GM10847 (cell line): Measurements from ENCODE around the gene DOK6.

ENCODE experiments used
- POLR2A ChIP-seq: IDR thresholded peaks from 2 replicates; pipeline ENCODE4 v1.6.1; 2011; ENCODE audit not compliant: insufficient read length; ENCODE audit errors: extremely low read depth

DOK6 gene

DNA sequence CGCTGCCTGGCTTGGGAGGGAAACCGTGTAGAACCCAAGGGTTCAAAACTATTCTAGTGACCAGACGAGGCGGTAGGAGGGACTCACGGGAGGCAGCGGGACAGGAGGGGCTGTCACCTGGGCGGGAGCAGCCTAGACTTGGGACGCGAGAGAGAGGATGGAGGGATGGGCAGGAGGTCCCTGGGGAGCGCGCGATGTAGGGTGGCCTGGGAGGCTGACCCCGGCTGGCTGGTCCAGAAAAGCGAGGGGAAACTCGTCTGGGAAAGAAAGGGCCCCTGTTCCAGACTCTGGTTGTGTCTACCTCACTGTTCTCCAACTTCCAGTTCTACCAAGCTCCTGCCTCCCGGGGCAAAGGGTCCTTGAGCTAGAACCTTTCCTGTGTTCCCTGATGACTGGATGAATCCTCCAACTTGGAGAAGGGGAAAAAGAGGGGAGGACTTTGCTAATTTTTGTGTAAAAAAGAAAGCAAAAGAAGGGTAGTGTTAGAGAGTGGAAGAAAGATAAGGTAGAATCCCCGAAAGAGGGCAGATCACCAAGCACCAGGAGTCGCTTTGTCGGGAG is 1.4 kb downstream of the DOK6 start:
- TF ChIP-seq POLR2A, result no peak

DNA sequence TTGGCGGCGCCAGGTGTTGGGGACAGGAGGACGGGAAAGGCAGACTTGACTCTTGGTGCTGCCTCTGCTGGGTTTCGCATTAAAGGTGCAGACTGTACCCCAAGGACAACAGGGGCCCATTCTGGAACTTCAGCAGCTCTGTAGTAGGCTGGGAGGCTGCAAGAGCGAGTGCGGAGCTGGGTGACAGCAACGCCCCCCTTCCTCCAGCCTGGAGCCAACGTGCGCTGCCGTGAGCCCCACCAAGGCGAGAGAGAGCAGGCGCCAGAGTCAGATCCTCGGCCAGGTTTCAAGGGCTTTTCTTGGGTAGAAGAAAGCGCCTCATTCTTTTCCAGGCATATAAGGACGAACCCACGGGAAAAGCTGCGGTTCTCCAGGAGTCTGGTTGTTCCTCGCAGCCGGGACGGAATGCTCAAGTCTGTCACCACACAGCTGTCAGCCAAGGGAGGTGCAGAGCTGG is 1.9 kb downstream of the DOK6 start:
- TF ChIP-seq POLR2A, result no peak

DNA sequence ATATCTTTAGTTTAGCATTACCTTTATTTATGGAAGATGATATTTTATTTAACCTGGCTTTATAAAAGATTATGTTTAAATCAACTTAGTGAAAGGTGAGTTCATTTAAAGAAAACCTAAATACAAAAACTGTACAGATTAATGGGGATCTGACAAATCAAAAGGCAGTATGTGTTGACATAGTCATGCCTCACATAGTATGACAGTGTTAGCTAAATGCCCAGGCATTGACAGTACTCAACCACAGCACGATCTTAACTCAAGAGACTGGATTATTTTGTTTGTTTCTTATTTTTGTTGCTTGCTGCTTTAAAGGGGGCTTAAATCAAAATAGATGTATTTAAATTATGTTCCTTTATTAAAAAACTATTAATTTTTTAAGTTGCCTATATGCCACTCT is 7.8 kb downstream of the DOK6 start:
- no peak for TF ChIP-seq POLR2A

DNA sequence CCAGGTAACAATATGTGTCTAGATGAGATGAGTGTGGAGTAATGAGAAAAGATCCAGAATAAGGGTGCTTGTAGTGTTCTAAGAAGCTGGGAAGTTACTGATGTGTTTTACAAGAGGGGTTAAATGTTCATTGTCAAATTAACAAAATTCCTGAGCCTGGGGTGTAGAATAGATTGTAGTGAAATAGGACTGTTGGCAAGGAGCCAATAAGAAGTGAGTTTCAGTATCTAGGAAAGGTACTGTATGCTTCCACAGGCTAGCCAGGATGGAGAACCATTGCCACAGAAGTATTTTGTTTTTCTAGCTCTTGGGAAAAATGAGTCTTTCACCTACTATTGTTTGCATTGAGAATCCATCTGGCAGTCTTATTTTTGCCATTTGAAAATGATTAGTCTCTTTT is 10.5 kb downstream of the DOK6 start:
- no peak for TF ChIP-seq POLR2A

DNA sequence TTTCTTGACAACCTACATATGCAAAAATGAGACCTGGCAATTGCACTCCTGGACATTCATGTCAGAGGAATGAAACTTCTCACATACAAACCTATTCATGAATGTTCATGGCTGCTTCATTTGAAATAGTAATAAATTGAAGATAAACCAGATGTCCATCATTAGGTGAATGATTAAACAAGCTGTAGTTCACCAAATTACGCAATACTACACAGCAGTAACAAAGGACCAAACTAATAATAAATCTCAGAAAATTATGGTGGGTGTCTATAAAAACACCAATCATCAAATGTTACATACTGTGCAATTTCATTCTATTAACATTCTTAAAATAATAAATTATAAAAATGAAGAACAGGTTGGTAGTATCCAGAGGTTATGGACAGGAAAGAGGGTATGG is 13.5 kb downstream of the DOK6 start:
- TF ChIP-seq POLR2A, result no peak

DNA sequence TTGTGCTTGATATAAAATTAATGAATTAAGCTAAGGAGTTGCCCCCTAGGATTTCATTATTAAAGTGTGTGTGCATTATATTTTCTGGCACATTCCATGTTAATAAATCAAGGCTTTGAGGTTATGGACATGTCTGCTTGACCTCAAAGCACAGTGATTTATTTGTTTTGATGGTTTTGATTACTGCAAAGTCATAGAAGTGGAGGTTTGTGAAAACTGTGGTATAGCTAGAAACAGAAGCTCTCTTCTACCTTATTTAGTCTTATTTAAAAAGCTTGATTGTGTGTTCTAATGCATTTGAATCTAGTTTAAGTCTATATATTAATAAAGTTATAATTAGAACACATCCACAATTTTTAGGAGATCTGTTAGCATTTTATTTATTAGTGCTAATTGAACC is 32.2 kb downstream of the DOK6 start:
- TF ChIP-seq POLR2A, result no peak

DNA sequence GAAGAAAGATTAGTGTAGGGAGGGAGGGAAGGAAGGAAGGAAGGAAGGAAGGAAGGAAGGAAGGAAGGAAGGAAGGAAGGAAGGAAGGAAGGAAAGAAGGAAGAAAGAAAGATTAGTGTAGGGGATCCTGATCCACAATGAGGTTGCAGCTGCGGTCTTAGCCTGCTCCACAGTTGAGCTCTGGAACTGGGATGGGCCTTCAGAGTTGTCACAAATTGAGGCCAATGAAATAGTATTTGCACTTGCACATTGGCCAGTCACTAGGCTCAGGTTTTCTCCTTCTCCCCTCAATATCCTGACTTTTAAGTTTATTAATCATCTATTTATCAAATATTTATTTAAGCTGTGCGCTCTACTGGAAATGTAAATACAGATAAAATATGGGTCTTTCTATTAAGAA is 34.3 kb downstream of the DOK6 start:
- no peak for TF ChIP-seq POLR2A

DNA sequence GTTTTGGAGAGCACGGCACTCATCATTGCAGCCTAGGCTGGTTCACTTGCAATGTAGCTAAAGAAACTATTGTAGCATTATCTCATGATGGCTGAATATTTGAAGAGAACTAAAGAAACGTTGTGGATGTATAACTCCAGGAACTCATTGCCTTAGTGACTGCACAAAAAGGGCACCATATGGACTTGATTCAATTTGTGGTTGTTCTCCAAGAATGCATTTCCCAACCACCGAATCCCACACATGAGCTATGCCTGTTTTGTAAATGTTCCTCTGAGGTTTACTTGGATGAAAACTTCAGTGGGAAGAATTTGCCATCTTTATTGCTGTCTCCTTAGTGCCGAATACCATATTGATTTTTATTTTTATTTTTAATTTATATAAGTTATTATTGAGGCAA is 43.5 kb downstream of the DOK6 start:
- TF ChIP-seq POLR2A, result no peak

DNA sequence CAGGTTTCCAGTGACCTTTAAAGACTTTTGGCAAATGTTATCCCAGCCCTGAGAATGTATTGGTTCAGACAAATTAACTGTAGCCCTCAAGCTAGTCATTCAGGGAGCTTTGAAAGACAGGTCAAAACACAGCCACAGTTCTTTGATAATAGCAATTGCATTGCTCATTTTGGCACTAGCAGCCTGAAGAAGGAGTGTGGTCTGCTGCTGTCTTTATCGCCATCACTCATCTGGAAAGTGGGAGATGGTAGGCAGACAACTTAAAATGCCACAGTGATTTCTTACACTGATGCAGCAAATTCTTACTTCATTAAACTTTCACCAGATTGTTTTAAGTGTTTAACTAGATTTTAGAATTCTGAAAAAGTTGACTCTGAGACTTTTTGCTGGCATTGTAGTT is 47.2 kb downstream of the DOK6 start:
- no peak for TF ChIP-seq POLR2A

DNA sequence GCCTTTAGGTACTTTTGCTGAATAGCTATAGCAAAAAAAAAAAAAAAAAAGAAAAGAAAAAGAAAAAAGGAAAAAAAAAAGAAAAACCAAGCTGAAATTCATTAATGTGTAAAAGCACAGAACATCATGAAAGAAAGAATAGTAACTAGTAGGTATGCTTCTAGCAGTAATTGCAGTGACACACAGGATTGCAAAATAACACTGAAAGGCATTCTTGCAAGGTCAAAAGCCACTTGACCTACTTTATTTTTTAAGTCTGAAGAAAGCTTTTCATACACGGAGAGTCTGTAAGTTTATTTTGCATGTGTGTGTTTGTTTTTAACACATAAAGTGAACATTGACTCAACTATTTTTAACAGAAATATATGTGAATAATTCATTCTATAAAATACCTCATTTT is 54.4 kb downstream of the DOK6 start:
- TF ChIP-seq POLR2A, result no peak

DNA sequence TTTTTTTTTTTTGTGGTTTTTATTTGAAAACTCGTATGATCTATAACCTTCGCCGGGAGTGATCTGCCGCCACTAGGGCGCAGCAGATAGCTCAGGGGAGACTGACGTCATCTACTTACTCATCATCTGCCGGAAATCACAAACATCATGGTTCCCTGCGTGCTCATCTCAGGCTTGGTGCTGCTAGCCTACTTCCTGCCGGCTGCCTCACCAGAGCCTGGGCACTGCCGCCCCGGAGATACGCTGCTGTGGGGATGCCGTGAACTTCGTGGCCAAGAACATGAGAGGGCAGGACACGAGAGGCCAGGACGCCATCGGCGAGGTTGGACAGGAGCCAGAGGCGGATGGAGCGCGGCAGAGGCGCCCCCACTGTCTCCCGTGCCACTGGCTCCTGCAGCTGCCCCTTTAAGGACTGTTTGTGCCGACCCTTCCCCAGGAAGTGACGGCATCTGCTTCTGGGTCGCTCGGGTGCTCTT is 68.8 kb downstream of the DOK6 start:
- TF ChIP-seq POLR2A, result no peak

DNA sequence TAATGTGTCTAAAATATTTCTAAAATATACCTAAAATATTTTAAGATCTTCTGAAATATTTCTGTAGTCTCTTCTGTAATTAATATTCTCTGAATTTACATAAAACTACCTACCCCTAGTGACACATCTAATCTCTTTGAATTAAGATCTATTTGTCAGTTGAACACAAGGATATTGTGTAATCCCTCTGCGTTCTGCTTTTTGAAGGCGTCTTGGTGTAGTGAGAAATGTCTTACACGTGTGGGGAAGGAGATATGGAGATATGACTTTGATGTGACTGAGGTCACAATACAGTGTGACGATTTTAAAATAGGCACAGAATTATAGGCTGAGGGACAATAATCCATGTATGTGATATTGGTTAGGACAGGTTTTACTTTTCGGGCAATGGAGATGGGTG is 79.8 kb downstream of the DOK6 start:
- TF ChIP-seq POLR2A, result no peak

DNA sequence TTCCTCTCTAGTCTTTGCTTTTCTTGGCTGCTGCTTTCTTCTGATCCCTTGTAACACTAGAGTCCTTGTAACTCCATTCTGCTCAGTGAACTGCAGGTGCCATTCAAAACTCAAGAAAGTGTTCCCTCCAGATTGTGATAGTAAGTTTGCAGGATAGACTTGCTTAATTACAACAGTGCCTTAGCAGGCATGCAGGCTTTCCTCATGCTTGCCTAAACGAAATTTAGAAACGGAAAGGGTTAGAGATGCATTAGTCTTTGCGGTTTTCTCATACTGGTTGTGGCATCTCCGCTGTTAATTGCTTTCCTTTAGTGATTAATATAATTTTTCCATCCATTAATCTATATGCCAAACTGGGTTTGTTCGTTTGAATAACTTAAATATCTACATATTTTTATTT is 82.9 kb downstream of the DOK6 start:
- no peak for TF ChIP-seq POLR2A

DNA sequence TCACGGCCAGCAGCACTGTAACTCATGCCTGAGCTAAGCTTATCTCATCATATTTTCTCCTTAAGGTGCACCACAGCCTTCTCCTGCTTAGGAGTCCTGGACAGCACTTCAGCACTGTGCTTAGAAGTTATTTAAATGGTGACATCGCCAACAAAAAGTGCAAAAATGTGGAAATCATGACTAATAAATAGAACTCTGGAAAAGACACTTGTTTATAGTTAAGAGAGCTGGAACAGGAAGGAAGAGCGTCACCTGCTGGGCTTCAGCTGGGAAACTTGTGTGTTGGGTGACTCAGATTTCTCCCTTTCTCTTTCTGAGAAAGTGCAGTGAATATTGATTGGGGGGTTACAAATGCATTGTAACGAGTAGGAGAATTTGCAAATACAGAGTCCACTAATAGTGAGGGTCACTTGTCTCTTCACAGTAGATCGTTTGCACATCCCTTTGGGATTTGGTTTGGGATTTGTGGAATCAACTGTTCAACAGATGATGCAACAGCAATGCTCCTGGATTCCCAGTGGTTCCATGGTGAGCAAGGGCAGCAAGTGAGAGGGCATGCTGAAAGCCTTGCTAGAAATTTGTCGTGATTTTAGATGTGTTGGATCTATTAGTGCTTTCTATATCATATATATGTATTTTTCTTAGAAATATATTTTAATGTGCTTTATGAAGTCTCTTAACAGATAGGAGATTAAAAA is 84.2 kb downstream of the DOK6 start:
- TF ChIP-seq POLR2A, result no peak

DNA sequence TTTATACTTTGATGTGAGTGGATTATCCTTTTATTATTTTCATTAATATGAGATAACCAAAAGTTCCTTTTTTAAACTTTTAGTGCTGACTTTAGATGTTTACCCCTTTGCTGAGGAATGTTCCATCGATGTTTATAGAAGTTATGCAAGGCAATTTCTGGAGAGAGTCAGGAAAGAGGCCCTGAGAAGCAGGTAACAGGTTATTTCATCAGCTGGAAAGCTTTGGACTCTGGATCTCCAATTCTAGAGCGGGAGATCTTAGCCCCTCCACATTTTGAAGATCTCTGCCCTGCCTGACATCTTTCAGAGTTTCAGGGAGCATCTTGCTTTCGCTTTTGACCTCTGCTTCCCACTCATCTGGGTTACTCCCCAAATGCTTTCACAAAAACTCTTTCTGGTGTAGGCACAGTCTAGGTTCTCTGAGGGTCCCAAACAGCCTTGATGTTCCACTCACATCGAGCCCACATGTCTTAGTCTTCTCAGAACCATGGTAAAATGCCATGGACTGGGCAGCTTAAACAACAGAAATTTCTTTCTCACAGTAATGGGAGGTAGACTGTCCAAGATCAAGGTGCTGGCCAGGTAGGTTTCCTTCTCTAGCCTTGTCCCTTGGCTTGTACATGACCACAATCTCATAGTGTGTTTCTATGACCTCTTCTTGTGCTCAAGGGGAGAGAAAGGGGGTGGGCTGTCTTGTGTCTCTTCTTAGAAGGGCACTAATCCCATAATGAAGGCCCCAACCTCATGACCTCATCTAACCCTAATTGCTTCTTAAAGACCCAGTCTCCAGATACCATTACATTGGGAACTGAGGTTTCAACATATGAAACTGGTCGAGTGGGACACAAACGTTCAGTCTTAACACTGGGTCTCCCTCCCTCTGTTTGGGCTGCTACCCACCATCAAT is 87.1 kb downstream of the DOK6 start:
- no peak for TF ChIP-seq POLR2A

DNA sequence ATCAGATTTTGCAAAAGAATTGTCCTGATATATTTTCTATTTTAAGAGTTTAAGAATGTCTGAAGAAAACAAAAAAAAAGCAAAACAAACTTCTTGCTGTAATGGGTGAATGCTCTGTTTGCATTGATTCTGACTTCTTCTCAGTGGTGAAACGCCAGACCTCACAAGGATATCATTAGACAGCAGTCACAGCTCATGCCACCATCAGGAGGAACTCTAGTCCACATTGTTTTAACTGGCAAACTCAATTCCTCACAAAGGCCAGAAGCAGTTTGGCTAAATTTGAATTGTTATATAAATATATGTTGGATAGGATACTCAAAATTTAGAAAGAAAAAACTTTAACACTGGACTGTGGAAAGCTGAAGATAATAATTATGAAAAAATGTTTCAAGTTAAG is 89.4 kb downstream of the DOK6 start:
- TF ChIP-seq POLR2A, result no peak

DNA sequence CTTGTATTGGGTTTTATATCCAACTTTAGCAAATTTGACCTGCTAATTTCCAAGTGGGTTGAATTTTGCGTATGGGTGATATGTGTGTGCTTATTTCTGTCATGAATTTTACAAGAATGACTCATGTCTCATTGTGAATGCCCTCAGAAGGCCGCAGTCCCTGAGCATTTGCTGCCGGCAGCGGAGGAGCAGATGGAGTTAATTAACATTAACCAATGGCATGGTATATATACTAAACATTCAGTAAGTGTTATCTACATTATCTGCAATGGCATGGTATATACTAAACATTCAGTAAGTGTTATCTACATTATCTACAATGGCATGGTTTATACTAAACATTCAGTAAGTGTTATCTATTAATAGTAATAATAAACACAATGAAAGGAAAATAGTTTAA is 90.1 kb downstream of the DOK6 start:
- no peak for TF ChIP-seq POLR2A

DNA sequence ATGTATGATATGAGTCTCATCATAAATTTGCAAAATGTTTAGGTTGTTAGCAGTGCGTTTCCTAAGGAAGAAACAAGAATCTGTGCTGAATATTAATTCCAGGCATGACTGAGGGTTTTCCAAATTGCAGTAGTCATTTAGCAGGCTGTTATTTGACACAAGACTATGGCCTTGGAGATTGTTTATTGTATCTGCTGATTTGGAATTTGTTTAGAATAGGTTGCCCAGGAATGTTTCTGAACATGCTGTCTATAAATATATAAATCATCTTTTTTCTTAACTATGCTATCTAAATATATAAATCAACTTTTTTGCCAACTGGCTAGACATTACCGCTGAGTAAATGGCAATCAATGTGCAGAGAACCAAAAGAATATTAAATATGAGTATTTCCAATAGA is 90.9 kb downstream of the DOK6 start:
- no peak for TF ChIP-seq POLR2A
